ENCODE data around the gene GGTLC1. TPM values are rescaled to one million over a fixed set of nuclear protein-coding genes. Genes with fewer than 3 reads are reported as not detected.

Gene GGTLC1
- total and polyA plus RNA-seq, 2 experiments from 2014 or later = not detected

DNA sequence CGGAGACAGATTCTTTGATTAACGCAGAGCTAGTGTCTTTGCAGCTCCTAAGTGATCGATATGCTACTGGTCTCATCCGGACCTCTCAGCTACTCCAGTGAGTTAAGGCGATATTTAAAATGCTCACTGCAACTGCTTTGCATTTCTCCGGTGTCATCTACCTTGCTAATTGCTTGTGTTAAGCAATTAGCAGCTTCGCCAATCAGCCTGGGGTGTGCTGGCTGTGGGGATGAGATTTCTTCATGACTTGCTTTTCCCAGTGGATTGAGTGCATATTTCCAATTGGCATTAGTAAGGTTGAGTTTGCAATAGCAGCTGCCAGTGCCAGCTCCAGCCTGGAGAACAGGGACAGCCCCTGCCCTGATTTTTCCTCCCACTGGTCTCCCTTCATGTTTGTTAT is 18.0 kb upstream of the GGTLC1 start:
- no peaks in the 10 kb centered on the region for H3K36me3 ChIP-seq (ENCODE audit: insufficient read depth)
- no peaks in the 10 kb centered on the region for H3K79me2 ChIP-seq (replicated peaks; ENCODE audit: insufficient read depth)
- no peaks in the 10 kb centered on the region for H3K4me1 ChIP-seq (ENCODE audit: insufficient read depth)
- H3K4me2 ChIP-seq = no peak overlapping the region
- peaks cover 18% of the 10 kb centered on the region for H3K27me3 Mint-ChIP-seq (ENCODE audit: insufficient read depth, low read depth, poor library complexity)
- TF ChIP-seq POLR2AphosphoS5 (IDR thresholded peaks at IDR 0.05; ENCODE audit: low read depth) (no peak), EZH2phosphoT487 (IDR thresholded peaks at IDR 0.05; ENCODE audit: unreplicated experiment) (no peak), JUNB (IDR thresholded peaks at IDR 0.05; ENCODE audit: unreplicated experiment) (no peak), ZNF114 (CRISPR knock-in tag; IDR thresholded peaks at IDR 0.05) (no peak), STAT1 (IDR thresholded peaks at IDR 0.05; ENCODE audit: unreplicated experiment) (no peak), ZNF331 (CRISPR knock-in tag; IDR thresholded peaks at IDR 0.05; ENCODE audit: low read depth) (no peak), CREB1 (CRISPR knock-in tag; IDR thresholded peaks at IDR 0.05; ENCODE audit: low read depth) (no peak), NANOG (IDR thresholded peaks at IDR 0.05; ENCODE audit: borderline replicate concordance) (no peak), EZH2 (IDR thresholded peaks at IDR 0.05; ENCODE audit: low read depth, unreplicated experiment) (no peak)
- TF ChIP-seq, protein P1, sequence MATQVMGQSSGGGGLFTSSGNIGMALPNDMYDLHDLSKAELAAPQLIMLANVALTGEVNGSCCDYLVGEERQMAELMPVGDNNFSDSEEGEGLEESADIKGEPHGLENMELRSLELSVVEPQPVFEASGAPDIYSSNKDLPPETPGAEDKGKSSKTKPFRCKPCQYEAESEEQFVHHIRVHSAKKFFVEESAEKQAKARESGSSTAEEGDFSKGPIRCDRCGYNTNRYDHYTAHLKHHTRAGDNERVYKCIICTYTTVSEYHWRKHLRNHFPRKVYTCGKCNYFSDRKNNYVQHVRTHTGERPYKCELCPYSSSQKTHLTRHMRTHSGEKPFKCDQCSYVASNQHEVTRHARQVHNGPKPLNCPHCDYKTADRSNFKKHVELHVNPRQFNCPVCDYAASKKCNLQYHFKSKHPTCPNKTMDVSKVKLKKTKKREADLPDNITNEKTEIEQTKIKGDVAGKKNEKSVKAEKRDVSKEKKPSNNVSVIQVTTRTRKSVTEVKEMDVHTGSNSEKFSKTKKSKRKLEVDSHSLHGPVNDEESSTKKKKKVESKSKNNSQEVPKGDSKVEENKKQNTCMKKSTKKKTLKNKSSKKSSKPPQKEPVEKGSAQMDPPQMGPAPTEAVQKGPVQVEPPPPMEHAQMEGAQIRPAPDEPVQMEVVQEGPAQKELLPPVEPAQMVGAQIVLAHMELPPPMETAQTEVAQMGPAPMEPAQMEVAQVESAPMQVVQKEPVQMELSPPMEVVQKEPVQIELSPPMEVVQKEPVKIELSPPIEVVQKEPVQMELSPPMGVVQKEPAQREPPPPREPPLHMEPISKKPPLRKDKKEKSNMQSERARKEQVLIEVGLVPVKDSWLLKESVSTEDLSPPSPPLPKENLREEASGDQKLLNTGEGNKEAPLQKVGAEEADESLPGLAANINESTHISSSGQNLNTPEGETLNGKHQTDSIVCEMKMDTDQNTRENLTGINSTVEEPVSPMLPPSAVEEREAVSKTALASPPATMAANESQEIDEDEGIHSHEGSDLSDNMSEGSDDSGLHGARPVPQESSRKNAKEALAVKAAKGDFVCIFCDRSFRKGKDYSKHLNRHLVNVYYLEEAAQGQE (IDR thresholded peaks at IDR 0.05; ENCODE audit: unreplicated experiment) = no peak
- TF ChIP-seq, protein P2, sequence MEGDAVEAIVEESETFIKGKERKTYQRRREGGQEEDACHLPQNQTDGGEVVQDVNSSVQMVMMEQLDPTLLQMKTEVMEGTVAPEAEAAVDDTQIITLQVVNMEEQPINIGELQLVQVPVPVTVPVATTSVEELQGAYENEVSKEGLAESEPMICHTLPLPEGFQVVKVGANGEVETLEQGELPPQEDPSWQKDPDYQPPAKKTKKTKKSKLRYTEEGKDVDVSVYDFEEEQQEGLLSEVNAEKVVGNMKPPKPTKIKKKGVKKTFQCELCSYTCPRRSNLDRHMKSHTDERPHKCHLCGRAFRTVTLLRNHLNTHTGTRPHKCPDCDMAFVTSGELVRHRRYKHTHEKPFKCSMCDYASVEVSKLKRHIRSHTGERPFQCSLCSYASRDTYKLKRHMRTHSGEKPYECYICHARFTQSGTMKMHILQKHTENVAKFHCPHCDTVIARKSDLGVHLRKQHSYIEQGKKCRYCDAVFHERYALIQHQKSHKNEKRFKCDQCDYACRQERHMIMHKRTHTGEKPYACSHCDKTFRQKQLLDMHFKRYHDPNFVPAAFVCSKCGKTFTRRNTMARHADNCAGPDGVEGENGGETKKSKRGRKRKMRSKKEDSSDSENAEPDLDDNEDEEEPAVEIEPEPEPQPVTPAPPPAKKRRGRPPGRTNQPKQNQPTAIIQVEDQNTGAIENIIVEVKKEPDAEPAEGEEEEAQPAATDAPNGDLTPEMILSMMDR (conservative IDR thresholded peaks at IDR 0.05; ENCODE audit: low read depth in 2 of 2) = no peak
- TF ChIP-seq, protein P3, sequence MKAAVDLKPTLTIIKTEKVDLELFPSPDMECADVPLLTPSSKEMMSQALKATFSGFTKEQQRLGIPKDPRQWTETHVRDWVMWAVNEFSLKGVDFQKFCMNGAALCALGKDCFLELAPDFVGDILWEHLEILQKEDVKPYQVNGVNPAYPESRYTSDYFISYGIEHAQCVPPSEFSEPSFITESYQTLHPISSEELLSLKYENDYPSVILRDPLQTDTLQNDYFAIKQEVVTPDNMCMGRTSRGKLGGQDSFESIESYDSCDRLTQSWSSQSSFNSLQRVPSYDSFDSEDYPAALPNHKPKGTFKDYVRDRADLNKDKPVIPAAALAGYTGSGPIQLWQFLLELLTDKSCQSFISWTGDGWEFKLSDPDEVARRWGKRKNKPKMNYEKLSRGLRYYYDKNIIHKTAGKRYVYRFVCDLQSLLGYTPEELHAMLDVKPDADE (IDR thresholded peaks at IDR 0.05) = no peak
- H3K9me2 ChIP-seq (ENCODE audit: insufficient read depth) = peaks cover 2% of the 10 kb centered on the region; the same call in 1 of the 2 replicates
- no peak overlapping the region for H3K27ac ChIP-seq (ENCODE audit: low read depth)
- H2AFZ ChIP-seq = peak overlapping the region; percentile 69
- H3K4me3 ChIP-seq = no peak overlapping the region
- no peaks in the 10 kb centered on the region for H3K36me3 Mint-ChIP-seq (ENCODE audit: low read depth)
- ATAC-seq (no peak), DNase-seq (ENCODE audit: low spot score) (no peak)
- no peaks in the 10 kb centered on the region for H3F3A ChIP-seq (replicated peaks; ENCODE audit: low read depth)
- H3K4me1 Mint-ChIP-seq = peaks cover 19% of the 10 kb centered on the region
- H3K27ac Mint-ChIP-seq = no peak overlapping the region
- H3K27me3 ChIP-seq (ENCODE audit: insufficient read depth) = no peaks in the 10 kb centered on the region
- no peak overlapping the region for H3K4me3 Mint-ChIP-seq
- no peaks in the 10 kb centered on the region for H4K20me1 ChIP-seq (replicated peaks; ENCODE audit: insufficient read depth)
- no peaks in the 10 kb centered on the region for H3K9me3 Mint-ChIP-seq
